GM18499 (cell line): ENCODE data around the gene KCTD10.
"Not testable (repeated sequence)": the region's sequence is repeated elsewhere in the genome, so short reads cannot be mapped to it uniquely, and the experiment has no call there.

Source experiments
- ATAC-seq: cut with Tn5 transposase; IDR thresholded peaks from one replicate; pipeline ENCODE4 v1.9.1; 2021; ENCODE audit warnings: moderate number of reproducible peaks; ENCODE audit not compliant: insufficient read depth, unreplicated experiment

The KCTD10 gene

GRCh38 chr12:109452489-109452888 lies 24.6 kb downstream of the KCTD10 start:
- no peak for ATAC-seq

GRCh38 chr12:109451400-109451799 lies 25.7 kb downstream of the KCTD10 start:
- no peak for ATAC-seq

GRCh38 chr12:109450980-109451379 lies 26.1 kb downstream of the KCTD10 start:
- ATAC-seq: no peak

GRCh38 chr12:109449845-109450532 lies 27.1 kb downstream of the KCTD10 start:
- ATAC-seq: no peak

- no peak for ATAC-seq
Observed at GRCh38 chr12:109448707-109449390, 28.3 kb downstream of the KCTD10 start.

- ATAC-seq: no peak
Observed at GRCh38 chr12:109448272-109448671, 28.8 kb downstream of the KCTD10 start.

- ATAC-seq: no peak
Observed at GRCh38 chr12:109447482-109447881, 29.6 kb downstream of the KCTD10 start.

GRCh38 chr12:109446869-109447268 lies 30.2 kb downstream of the KCTD10 start:
- ATAC-seq: no peak

GRCh38 chr12:109445191-109445609 lies 31.9 kb downstream of the KCTD10 start:
- ATAC-seq: no peak

- no peak for ATAC-seq
Observed at GRCh38 chr12:109444259-109444658, 32.8 kb downstream of the KCTD10 start.

- no peak for ATAC-seq
Observed at GRCh38 chr12:109443794-109444193, 33.3 kb downstream of the KCTD10 start.

- ATAC-seq: no peak
Observed at GRCh38 chr12:109440851-109441490, 36.1 kb downstream of the KCTD10 start.

GRCh38 chr12:109439951-109440350 lies 37.1 kb downstream of the KCTD10 start:
- not testable (repeated sequence) for ATAC-seq

GRCh38 chr12:109439181-109439580 lies 37.9 kb downstream of the KCTD10 start:
- no peak for ATAC-seq

GRCh38 chr12:109436188-109436560 lies 40.9 kb downstream of the KCTD10 start:
- ATAC-seq: no peak

- ATAC-seq: no peak
Observed at GRCh38 chr12:109435428-109436187, 41.5 kb downstream of the KCTD10 start.

GRCh38 chr12:109434582-109434981 lies 42.5 kb downstream of the KCTD10 start:
- no peak for ATAC-seq

GRCh38 chr12:109433618-109434017 lies 43.5 kb downstream of the KCTD10 start:
- ATAC-seq: no peak

GRCh38 chr12:109432842-109433304 lies 44.2 kb downstream of the KCTD10 start:
- no peak for ATAC-seq

- no peak for ATAC-seq
Observed at GRCh38 chr12:109432431-109432830, 44.7 kb downstream of the KCTD10 start.

GRCh38 chr12:109430244-109430643 lies 46.9 kb downstream of the KCTD10 start:
- no peak for ATAC-seq
